HG03575 (cell line): ENCODE data around the gene BMP7.
"Not testable (repeated sequence)": the region's sequence is repeated elsewhere in the genome, so short reads cannot be mapped to it uniquely, and the experiment has no call there.

Source experiments
- ATAC-seq: cut with Tn5 transposase; IDR thresholded peaks from one replicate; pipeline ENCODE4 v1.9.1; 2021; ENCODE audit not compliant: unreplicated experiment, insufficient number of reproducible peaks, low FRiP score; ENCODE audit errors: extremely low read depth

Gene BMP7

DNA sequence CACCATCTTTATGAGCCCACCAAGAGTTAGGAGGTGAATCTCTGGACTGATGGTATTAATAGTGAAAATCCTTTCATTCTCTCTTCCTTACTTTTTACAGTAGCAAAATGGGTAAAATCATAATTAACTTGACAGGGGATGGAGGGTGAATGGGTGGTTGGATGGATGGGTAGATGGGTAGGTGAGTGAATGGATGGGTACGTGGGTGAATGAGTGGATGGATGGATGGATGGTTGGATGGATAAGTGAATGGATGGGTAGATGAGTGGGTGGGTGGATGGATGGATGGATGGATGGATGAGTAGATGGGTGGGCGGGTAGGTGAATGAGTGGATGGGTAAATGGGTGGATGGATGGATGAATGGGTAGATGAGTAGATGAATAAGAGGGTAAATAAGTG is 63.2 kb downstream of the BMP7 start:
- no peak for ATAC-seq

DNA sequence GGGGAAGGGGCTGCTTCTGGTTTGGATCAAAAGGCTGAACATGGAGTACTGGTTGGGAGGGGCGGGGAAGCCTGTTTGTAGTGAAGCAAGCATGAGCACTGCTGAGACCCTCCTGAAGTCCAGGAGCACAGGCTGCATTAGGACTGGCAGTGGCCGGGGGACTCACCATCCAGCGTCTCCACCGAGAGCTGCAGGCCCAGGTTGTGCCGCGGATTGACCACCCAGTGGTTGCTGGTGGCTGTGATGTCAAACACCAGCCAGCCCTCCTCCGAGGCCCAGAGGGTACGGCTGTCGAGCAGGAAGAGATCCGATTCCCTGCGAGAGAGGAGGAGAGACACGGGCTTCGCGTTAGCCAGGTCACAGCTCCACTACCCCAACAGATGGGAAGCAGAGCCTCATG is 64.1 kb downstream of the BMP7 start:
- no peak for ATAC-seq

DNA sequence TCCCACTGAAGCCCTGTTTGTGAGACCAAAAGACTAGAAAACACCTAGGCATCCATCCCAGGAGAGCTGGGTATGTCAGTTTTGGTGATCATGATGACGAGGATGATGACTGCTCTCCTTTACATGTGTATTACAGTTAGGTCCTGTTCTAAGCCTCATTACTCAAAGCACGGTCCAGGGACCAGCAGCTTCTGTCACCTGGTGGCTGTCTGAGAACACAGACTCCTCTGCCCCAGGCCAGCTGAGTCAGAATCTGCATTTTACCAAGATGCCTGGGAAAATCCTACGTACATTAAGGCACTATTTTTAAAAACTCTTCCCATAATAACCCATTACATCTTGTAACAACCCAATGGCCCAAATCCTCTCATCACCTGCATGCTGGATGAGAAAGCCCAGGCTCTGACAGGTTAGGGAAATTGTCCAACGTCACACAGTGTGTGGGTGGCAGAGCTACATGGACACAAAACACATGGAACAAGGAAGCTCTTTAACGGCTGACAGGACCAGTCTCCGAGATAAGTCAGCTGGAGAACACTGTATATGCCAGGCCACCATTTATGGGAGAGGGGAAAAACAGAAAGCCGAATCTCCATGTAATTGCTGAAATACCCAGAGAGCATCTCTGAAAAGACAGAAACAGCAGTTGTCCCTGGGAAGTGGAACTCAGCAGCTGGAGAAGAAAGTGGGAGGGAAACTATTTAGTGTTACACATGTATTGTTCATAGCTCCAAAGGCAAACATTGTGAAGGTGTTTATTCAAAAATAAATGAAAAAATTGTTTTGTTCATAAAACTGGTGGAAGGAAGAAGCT is 65.4 kb downstream of the BMP7 start:
- no peak for ATAC-seq

DNA sequence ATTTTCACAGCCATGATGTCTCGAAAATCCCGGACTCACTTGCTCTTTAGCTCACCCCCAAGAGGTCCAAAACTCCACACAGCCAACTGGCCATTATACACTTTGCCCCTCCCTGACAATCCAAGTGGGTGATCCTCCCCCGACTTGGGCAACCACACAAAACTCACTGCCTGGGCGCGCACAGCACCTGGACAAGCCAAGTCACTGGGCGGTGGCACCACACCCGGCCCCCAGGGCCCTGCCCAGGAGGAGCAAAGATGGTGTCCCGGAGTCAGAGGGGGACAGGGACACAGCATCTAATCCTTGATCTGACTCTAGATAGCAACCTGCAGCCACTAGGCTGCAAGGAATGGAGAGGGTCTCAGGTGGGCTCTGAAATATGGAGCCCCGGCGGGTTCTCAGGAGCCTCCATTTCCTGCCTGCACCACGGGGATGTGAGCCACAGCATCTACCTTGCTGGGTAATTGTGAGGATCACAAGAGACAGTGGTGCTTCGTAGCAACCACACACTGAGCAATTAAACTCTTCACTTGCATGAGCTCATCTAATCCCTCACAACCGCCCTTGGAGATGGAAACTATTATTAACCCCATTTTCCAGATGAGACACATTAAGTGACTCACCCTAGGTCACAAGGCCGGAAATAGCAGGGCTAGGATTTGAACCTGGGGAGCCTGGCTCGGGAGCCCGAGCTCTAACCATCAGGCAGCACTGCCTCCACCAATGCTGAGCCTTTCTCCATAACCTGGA is 66.6 kb downstream of the BMP7 start:
- no peak for ATAC-seq

DNA sequence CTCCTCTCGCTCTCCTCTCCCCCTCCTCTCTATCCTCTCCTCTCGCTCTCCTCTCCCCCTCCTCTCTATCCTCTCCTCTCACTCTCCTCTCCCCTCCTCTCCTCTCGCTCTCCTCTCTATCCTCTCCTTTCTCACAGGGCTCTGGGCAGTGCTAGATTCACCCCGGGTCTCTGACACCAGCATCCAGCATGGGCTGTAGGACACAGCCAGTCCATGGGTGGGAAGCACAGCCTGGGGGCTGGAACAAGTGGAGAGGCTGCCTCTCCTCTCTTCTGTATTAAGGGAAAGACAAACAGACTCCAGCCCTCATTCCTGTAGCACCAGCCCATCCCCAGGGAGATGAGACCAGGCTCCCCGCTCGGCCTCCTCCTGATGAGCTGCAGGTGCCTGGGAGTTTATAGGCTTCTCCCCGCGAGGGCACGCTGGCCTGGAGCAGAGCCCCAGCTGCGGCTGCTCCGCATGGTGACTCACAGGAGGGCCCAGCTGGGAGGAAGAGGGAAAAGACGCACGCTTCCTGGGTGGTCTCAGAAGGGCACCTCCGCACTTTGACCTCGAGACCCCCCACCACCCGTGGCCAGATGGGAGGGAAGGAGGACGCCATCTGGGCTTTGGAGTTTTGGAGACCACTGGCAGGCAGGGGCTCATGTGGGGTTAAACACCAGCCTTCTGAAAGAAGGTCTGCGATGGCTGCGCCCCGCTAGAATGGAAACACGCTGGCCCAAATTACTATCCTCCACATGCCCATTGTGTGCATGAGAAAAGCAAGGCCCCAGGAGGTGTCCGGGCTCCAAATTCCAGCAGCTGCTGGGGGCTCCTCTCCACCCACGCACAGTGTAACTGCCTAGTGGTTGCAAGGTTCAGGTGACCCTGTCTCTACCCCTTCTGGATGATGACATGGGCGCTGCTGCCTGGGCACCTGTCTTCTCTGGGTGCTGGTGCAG is 68.0 kb downstream of the BMP7 start:
- ATAC-seq = no peak

DNA sequence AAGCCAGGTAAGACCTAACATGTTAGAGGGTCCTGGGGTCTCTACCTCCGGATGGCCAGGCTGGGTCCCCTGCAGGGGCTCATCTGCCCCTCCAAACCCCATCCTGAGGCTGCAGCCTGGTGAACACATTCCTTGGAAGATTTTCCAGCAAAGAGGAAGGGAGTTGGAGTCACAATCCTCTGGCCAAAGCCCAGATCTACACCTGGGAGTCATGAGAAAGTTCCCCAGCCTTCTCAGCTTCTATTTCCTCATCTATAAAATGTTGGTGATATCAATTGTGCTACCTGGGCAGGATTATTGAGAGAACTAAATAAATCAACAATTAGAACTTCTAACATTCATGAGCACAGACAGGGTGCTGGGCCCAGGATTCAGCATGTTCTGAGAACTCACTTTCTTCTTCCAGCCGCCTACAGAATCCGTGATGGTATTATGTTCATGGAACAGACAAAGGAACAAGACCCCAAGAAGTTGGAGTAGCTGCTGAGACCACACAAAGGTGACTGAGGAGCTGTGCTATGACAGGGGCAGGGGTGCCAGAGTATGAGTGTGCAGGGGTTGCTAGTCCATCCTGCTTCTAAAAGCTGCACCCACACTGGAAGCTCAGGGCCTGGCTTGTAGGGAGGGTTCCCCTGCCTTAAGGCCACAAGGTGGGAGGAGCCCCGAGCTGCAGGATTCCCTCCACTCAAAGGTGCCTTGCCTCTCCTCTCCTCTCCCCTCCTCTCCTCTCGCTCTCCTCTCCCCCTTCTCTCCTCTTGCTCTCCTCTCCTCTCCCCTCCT is 68.9 kb downstream of the BMP7 start:
- no peak for ATAC-seq

DNA sequence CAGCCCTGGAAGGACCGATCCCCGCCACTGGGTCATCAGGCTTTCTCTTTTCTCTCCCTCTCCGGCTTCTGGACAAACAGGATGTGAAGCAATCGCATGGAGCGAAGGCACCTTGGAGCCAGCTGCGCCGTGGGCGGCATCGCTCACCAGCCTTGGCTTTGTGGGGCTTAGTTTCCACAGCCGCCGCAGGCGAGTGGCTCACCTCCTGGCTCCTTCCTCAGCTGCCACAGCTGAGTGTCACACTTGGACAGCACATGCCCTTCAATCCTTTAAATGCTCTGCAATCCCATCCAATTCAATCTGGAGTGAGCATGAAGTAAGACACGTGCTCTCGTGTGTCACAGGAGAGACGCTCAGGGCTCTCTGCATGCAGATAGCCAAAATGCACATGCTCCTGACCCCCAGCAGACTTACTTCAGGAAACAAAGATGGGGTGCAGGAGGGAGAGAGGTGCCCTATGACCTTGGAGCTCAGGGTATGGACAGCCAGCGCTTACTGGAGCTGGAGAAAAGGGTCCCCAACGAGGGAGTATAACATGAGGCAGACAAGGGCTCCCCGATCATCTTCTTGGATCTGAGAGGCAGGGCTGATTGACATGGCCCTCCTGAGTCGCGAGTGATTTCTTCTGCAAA is 70.9 kb downstream of the BMP7 start:
- no peak for ATAC-seq

DNA sequence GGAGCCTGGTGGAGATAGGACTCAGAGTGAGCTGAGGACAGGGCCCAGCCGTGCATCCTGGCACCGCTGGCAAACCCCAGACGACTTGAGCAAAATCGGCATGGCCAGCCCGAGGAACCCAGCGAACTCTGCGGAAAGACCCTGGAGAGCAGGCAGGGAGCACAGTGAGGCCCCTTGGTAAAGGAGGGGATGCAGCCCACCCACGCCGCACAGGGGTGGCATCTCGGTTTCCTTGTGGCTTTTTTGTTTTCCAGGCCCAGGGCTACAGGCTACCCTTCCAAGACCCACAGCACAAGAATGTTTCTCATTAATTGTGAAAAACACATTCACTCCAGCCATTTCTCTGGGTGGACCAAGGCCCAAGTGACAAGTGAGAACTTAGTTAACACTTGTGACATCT is 71.4 kb downstream of the BMP7 start:
- no peak for ATAC-seq

DNA sequence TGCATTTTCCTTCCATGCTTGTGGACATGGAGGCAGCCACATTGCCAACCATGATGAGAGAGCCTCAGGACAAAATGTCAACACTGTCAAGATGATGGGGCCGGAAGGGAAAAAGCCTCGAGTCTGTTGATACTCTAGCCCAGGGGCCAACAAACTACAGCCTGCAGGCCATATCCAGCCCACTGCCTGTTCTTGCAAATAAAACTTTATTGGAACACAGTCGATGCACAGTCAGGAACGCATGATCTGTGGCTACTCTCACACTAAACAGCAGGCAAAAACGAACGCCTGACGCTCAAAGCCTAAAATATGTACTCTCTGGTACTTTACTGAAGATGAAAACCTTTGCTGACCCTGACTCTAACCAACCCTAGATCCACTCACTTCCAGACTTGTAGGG is 72.3 kb downstream of the BMP7 start:
- ATAC-seq = no peak

DNA sequence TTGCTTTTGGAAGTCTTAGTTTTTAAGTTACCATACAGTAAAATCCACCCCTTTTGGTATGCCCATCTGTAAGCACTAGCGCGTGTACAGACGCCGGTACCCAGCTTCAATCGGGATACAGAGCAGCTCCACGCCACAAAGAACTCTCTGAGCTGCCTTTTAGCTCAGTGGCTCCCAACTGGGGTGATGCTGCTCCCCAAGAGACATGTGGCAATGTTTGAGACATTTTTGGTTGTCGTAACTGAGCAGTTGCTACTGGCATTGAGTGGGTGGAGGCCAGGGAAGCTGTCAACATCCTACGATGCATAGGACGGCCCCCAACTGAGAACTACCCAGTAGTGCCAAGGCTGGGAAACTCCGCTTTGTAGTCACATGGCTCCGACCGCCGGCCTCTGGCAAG is 73.3 kb downstream of the BMP7 start:
- no peak for ATAC-seq

DNA sequence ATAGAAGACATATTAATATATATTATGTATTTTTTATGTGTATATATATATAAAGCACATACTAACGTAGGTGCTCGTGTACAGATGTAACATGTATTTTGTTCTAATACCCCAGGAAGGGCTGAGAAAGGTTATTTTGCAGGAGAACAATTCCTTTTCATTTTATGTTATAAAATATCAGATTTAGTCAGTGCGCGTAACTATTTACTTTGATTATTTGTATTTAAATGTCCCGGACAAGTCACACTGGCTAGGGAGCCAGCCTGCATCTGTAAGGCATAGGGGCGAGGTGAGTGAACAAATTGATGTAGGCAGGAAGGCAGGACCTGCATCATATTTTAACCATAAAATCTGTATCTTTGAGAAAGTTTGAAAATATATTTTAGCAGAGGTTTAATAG is 74.1 kb downstream of the BMP7 start:
- ATAC-seq = no peak

DNA sequence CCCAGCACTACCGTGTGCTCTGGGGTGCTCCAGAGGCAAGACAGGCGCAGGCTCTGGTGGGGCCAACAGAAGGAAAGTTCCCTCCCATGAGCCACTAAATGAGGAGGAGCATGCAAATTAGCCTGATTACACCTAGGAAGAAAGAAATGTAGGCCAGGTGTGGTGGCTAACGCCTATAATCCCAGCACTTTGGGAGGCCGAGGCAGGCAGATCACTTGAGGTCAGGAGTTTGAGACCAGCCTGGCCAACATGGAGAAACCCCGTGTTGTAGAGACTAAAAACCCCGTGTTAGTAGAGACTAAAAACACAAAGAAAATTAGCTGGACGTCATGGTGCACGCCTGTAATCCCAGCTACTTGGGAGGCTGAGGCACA is 75.2 kb downstream of the BMP7 start:
- ATAC-seq = not testable (repeated sequence)

DNA sequence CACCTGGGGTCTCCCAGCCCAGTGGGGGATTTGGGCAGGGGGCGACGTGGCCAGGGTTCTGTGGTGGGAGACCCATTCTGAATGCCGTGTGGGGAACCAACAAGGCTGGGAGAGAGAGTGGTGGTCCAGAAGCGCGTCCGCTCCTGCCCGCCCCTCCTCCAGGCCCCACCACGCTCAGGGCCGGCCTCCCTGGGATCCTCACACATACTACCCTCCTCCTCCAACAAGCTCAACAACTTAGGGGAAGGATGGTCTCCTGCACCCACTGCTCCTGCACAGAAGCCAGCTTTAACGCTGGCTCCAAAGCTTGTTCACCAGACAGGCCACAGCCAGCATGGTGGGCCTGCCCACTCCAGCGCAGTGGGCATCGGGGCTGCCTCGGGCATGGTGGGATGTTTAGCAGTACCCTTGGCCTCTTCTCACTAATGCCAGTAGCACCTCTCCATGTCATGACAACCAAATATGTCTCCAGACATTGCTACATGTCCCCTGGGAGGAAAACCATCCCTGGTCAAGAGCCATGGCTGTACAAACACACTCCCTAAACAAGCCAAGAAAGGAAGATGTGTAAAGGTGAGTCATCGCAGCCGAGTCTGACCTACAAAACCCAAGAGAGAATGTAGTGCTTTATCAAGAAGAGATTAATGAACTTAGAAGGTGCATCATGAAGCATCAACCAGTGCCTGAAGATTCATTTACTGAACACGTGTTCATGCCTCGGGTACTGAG is 75.7 kb downstream of the BMP7 start:
- no peak for ATAC-seq

DNA sequence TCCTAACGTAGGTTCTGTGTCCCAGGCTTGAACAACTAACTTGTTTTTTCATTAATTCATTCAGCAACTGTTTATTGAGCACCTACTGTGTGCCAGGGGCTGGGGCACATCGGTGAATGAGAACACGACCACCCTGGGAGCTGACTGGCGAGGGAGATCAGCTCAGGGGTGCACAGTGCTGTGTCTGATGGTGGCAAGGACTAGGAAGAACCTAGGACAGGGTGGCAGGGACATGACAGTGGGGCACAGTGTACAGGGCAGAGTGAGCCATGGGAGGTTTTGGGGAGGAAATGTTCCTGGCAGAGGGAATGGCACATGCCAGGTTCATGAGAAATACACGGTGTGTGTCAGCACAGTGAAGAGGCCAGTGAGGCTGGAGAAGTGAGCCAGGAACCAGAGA is 76.7 kb downstream of the BMP7 start:
- no peak for ATAC-seq

DNA sequence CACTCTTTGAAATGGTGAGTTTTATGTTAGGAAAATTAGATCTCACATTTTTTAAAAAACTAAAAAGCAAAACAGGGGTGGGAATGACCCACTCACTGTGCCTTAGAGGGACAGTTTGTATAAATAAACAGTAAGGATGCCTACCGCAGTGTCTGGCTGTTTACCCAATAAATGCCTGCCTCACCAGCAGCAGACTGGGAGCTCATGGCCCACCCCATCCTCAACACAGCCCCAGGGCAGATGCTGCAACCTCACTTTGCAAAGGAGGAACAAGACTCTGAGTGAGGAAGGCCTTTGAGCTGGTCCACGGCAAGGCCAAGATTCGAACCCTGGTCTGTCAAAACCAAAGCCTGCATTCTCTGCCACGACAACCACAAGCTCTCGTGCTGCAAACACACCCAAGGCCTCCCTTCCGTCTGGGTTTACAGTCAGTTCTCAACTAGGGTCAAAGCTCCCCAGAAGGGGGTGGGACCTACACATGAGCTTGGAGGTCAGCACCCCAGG is 77.8 kb downstream of the BMP7 start:
- no peak for ATAC-seq

DNA sequence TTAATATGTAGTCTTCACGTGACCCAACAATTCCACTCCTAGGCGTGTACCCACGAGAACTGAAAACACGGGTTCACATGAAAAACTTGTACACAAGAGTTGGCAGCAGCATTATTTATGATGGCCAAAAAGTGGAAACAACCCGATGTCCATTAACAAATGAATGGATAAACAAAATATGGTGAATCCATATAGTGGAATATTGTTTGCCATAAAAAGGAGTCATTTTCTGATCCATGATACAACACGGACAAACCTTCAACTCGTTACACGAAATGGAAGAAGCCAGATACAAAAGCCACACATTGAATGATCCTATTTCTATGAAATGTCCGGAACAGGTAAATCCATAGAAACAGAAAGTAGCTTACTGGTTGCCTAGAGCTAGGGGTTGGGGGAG is 78.4 kb downstream of the BMP7 start:
- no peak for ATAC-seq

DNA sequence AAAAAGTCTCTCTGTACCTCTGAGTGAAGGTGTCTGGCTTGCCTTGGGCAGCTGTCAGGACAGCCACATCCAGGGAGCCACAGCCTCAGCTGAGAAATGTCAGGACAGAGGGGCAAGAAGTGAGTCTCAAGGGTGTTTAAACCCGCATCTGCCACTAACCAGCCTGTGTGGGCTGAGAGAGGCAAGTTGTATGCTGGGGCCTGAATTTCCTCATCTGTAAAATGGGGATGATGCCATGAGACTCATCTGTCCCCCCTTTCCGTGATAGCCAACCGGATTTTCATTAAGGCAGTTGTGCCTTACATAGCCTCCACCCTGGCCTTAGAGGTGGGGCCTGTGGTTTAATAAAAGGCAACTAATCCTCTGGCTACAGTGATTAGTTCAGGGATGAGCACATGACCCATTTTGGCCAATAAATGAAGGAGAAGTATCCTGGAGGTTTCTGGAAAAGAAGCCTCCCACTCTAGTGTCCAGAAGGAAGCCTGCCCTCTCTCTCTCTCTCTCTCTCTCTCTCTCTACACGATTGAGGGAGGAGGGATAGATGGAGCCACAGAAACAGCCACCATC is 79.3 kb downstream of the BMP7 start:
- ATAC-seq = no peak
